Activated CD4-positive, CD25-positive, alpha-beta regulatory T cell treated with anti-CD3 and anti-CD28 coated beads, Interleukin-2, amount 50 U/mL, for 24 hours (primary cell): ENCODE results near the gene HMGCL.
"Not testable (repeated sequence)": the region's sequence is repeated elsewhere in the genome, so short reads cannot be mapped to it uniquely, and the experiment has no call there.

Source experiments
- ATAC-seq, 2 donors: fragments of 150-1000 bp; cut with Tn5 transposase; one replicate each; pipeline ENCODE4 v1.10.0; 2021; ENCODE audit warnings: mild to moderate bottlenecking in 1 of 2, moderate library complexity in 1 of 2

Gene HMGCL

DNA sequence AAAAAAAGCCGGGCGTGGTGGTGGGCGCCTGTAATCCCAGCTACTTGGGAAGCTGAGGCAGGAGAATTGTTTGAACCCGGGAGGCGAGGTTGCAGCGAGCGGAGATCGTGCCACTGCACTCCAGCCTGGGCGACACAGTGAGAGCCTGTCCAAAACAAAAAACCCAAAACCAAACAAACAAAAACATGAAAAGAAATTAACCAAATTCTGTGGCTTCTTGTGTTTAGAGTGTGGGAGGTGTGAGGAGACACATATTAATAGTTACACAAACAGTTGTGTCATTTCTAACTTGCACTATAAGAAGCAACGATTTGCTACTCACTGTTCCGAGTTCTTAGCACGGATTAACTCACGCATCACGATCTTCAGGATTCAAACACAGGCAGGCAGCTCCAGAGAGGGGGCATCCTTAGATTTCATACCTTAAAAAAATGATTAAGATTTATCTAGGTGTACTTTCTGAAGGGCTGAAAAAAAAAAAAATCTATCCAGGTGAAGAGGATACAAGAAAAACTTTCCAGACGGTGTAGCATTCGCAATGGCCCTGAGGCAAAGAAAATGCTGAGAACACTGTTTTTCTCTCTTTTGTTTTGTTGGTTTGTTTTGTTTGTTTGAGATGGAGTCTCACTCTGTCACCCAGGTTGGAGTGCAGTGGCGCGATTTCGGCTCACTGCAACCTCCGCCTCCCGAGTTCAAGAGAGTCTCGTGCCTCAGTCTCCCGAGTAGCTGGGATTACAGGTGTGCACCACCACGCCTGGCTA lies 713 bp upstream of the HMGCL start:
- ATAC-seq, result peak; percentile 73 to 83

DNA sequence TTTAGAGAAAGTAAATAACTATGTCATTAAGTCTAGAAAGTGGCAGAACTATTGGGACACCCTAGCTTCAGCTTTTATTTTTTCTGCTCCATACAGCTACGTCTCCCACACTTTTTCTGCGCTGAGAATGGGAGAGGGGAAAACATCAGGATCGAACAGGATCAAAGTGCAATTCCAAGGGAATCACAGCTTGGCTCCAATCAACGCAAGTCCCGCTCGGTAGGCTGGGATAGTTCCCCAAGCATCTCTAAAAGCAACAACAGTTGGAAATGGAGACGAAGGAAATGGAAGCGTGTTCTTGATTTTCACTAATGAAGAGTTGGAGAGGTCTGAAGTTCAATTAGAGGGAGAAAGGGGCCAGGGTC lies 536 bp downstream of the HMGCL start:
- ATAC-seq, result no peak

DNA sequence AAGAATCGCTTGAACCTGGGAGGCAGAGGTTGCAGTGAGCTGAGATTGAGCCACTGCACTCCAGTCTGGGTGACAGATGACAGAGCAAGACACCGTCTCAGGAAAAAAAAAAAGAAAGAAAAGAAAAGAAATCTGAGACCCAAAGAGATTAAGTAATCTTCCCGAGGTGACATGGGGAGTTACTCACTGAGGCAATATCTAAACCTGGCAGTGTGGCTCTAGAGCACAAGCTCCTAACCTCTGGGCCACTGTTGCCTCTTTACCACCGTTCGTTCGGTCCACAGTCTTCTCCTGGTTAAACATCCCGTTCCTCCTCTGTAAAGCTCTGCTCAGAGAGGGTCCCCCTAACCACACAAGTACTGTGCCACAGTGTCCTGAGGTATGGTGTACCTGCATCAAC lies 1.5 kb downstream of the HMGCL start:
- no peak for ATAC-seq

DNA sequence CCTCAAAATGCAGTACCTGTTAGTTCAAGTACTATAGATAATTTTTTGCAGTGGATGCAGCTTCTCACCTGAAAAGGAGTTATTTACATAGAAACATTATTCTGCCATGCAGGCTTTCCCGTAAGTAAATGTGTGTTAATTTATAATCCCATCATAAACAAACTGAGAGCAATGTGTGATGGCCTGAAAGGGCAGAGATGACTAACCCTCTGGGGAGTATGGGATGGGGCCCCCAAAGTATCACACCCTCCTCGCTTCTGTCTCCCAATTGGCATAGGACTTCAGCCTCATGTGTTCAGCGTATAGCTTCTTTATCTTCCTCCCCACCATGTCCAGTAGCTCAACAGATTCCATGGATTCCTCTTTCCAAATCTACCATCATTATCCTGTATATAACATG lies 7.6 kb downstream of the HMGCL start:
- no peak for ATAC-seq

DNA sequence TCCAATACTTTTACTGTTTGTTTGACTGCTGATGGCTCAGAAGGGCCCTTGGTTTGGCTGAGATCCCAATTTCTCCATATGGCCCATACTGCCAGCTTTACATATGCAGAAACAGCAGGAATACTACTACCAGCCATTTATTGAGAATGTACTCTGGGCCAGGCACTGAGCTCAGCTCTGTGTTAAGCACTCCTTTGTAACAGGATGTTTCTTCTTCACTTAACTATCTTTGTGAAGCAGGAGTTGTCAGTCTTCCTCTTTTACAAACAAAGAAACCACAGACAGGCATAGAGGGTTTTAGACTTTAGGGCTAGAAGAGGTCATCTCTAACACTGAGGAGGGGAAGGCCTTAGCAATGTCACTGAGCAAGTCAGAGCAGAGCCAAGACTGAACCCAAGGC lies 8.3 kb downstream of the HMGCL start:
- no peak for ATAC-seq

DNA sequence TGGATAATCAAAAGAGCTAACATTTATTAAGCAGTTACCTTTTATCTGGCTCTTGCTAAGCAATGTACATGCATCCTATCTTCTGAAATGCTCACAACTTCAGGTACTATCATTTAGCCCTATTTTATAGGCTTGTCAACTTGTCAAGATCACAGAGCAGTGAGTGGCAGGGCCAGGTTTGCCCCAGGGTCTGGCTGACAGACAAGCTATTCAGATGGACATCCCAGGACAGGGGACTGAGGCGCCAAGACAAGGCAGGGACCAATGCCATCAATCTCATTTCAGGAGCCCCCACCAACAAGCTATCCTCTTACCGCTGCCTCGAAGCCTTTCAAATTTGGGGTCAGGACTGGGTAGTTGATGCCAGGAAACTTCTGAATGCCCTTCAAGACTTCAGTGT lies 8.9 kb downstream of the HMGCL start:
- ATAC-seq, result no peak

DNA sequence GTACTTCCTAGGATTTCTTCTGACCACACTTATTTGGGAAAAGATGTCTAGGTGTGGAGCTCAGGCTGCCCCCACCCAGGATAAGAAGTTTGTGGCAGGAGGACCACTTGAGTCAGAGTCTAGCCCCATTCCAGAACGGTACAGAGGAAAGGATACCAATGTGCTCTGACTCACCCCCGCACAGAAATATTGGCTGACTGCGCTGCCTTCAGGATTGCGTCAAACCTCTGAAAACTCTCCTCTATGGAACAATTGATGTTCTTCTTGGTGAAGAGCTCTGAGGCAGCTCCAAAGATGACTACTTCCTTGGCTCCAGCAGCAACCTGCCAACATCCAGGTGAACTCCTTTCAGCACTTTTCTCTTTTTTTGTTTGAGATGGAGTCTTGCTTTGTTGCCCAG lies 11.2 kb downstream of the HMGCL start:
- ATAC-seq, result no peak

DNA sequence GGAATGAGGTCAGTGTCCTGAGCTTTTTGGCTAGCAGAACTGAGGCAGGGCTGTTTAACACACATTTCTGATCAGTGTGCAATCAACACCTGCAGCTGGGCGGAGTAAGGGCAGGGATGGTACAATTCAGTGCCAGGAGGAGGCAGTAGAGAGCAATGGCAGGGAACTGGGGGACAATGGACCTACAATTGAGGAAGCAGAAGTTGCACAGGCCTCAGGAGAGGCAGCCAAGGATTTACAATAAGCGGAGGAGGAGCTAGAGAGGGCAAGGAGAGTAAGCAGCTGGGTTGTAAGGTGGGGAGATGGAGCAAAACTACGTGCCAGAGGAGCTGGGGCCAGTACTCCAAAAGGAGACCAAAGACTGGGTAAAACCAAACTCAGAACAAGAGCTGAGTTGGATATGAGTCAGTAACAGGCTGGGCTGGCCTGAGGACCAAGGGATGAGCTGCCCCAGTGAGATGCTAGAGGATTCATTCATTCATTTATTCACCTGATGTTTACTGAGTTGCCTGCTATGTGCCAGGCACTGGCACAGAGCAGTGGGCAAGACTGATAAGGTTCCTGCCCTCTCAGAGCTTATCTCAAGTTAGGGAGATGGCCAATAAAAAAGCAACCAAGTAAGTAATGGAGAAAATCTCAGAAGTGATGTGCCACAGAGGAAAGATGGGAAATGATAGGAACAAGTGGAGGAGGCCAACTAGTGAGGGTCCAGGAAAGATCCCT lies 14.2 kb downstream of the HMGCL start:
- ATAC-seq, result peak; percentile 51 to 61

DNA sequence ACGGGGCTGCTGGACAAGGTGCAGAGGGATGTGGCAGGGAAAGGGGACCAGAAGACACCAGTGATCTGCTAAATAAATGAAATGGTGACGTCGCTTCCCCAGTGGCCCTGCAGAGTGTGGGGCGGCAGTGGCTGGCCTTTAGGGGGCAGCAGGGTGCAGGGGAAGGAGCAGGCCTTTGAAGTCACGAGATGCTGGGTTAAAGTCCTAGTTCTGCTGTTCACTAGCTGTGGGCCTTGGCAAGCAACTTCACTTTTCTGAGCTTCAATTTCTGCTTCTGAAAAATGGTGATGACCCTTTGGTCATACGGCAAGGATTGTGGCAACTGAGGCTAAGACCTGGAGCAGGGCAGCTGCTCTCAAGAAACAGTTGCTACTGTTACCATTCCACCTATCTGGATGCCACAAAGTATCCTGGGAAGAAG lies 15.5 kb downstream of the HMGCL start:
- ATAC-seq, result peak; percentile 93 to 95

DNA sequence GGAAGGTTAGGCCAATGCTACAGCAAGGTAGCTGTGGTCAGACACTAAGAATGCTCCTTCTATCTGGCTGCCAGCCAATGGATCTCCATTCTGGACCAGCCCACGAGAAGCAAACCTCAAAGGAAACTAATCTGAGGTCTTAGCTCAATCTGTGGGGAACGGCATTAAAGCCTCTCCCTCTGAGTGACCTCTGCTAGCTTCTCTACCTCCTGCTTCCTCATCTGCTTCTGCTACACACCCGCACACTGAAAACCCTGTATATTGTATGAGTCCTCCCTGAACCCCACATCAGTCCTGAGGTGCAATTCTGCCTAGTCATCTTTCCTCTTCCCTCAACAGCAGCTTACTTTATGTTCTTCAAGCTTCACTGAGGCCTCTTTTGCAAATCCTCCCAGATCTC lies 17.8 kb downstream of the HMGCL start:
- no peak for ATAC-seq

DNA sequence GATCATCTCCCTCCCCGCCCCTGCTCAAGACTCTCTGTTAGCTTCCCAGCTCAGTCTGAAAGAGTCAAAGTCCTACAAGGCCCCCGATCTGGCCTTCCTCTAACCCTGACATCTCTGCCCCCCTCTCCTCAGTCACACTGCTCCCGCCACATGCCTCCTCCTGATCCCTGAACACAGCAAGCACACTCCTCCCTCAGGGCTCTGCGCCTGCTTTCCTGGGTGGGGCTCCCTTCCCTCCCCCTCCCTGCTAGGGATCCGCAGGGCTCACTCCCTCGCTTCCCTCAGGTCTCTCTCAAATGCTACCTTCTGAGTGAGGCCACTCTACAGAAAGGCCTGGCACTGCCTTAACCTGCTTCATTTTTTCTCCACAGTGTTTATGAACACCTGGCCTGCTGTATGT lies 18.9 kb downstream of the HMGCL start:
- ATAC-seq, result no peak

DNA sequence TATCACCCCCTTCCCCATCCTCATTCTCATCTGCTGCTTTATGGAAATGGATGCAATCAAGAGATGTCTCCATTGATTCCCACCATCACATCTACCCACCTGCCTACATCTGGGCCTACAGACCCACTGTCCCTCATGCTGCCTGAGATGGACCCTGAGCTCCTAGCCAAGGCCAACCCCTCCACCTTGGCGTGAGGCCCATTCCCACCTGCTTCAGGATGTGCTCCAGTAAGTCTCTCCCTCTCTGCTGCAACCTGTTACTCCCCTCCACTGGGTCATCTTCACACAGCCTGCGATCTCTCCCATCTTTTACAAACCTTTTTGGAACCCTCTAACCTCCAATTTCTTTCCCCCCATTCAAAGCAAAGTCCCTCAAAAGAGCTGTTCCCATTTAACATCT lies 20.2 kb downstream of the HMGCL start:
- no peak for ATAC-seq

DNA sequence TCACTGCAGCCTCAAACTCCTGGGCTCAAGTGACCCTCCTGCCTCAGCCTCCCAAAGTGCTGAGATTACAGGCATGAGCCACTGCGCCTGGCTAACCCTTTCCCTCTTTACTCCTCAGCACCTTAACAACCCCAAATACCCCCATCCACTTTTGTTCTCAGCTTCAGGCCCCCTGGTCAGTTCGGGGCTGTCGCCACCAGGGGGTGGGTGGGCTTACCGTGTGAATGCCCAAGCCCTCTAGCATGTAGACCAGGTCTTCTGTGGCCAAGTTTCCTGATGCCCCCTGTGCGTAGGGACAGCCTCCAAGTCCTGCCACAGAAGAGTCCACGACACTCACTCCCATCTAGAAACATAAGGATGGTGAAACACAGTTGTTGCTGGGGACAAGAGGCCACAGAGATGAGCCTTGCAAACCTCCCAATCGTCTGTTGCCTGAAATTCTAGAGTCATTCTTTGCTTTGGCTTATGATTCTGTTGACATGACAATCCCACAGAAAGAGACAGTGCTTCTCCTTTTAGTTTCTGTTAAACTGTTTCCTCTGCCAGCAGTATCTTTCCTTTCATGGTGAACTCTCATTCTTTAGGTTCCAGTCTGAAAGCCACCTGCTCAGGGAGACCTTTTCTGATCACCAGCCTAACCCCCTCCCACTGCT lies 20.9 kb downstream of the HMGCL start:
- ATAC-seq, result no peak

DNA sequence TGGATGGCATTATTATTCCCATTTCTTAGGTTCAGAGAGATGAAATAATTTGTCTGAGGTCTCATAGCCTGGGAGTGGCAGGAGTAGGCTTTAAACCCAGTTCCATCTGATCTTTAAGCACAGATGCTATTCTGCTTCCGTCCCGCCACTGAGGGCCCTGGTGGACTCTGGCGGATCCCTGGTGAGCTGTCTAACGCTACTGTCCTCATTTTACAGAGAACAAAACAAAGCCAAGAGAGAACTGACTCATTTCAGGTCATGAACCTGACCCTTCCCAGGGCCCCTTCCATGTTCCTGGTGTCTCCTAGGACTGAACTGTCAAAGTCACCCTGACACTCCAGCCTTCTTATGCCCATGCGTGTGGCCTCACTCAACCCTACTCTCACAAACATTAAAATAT lies 21.6 kb downstream of the HMGCL start:
- ATAC-seq, result no peak

DNA sequence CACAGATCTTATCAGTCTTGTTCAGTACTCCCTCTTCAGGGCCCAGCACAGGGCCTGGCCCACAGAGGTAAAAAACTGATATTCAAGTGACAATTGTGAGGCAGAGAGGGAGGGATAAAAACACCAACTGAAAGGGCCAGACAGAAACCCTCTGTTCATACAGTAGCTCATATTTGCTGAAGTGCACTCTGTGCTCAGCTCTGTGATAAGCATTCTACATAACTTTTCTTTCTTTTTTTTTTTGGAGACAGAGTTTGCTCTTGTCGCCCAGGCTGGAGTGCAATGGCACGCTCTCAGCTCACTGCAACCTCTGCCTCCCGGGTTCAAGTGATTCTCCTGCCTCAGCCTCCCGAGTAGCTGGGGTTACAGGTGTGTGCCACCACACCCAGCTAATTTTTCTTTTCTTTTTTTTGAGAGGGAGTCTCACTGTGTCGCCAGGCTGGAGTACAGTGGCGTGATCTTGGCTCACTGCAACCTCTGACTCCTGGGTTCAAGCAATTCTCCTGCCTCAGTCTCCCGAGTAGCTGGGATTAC lies 22.4 kb downstream of the HMGCL start:
- not testable (repeated sequence) for ATAC-seq

DNA sequence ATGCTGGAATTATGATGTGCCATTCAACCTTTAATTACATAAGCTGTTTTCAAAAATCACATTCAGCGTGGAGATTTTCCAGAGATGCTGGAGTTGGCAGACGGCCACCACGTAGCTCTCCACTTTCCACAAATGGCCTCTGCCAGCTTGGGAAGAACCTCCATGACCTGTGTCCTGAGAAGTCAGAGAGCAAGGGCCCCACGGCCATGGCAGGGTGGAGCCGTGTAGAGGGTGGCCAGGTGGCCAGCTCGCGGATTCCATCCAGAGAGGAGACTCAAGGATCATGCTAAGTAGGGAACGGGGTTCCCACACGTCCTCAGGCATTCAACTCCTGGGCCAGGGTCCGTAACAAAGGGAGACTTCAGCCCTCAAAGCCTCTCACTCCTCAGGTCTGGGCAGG lies 23.4 kb downstream of the HMGCL start:
- no peak for ATAC-seq

DNA sequence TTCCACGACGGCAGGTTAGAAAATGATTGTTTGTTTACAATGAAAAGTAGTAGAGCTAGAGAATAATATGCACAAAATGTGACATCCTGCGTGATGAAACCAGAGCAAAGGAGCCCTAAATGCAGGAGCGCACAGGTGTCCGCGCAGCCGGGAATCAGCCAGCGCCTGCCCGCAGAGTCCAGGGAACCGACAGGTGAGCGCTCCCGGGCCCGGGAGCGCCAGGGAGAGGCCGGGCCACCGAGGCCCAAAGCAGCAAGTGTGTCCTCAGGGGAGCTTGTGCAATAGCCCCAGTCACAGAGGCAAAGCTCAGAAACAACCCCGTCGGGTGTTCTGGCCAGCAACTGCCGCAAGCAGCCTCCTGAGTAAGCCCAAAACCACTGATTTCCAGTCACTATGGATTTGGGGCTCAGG lies 23.9 kb downstream of the HMGCL start:
- ATAC-seq, result no peak

DNA sequence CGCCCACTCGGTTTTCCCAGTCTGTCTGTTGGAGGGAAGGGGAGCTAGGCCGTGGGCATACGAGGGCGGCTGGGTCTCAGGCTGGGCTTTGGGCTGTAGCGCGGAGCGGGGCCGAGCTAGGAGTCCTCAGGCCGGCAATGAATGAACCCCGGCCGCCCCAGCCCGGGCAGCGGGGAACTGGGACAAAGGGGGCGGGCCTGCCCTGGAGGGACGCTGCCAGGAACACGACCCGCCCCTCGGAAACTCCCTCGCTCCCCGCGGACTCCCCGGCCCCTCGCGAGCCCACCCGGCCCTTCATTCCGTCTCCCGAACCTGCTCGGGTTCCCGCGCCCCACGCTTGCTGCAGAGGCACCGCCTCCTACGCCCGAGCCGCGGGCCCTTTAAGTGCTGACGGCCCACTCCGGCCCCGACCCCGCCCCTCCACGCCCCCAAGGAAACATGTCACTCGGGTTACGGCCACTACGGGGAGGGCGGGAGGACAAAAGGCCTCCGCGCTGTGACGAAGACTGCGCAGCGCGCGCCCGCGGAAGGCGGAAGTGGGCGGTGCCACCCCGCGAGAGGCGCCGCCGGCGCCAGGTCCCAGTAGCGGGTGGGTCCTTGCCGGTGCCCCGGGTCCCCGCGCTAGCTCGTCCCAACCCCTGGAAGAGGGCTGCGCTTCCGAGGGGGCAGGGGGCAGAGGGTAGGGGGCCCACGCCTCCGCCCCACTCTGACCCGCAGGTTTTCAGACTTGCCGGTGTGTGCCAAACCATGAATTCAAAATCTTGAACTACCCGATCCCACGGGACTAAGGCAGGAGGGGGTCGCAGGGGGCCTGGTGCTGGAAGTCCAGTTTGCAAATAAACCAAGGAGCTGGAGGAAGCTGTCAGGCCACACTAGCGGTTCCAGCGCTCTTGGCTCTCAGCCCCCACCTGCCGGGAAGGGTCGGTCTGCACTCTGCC lies 24.6 kb downstream of the HMGCL start, which contains the start of gene GALE:
Gene GALE (minus strand): TSS at position 355 of the 938 bp plus-strand sequence. CDS start 1,747 bp downstream, outside the sequence.
- peak; percentile 92 for ATAC-seq

DNA sequence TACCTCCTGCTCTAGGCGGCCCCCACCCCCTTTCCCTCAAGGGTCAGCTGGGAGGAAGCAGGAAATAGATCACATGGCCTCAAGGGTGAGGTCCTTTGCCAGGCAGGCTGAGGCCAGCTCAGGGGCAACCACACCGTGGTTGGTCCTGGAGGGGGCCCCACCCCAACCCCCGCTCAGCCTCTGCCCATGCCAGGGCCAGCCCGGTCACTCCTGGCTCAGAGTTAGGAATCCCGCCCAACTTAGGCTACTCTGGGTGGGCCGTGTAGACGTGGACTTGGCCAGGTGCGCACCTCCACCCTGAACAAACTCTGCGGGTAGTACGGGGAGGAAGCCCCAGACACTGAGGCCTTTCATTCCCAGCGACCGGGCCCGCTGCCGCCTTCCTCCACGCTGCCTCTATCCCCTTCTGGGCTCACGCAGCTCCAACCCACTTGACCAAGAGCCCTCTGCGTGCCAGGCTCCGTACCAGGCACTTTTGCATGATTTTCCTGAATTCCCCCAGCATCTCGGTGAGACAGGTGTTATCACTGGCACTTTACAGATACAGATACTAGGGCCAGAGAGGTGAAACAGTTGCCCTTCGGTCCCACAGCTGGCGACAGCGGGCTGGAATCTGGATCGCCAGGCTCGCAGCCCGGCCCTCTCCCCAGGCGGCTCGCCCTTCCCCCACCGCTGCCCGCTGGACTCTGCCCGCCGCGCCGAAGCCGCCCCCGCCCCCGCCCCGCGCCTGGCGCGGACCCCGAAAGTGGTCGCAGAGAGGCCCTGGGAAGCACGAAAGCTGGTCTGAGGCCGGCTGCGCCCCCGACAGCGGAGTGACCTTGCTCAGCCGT lies 25.4 kb downstream of the HMGCL start:
- ATAC-seq, result no peak

DNA sequence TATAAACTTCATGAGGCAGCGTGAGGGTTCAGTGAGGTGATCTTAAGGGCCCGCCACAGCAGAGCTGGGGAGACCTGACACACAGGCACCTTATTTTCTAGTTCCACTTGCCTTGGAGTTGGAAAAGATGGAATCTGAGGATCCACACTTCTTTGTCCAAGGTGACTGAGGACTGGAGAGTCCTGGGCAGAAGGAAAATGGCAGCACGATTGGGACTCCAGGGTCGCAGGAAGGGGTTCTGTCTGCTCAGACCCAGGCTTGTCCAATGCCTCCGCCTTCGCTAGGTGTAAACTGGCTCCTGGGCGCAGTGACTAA lies 26.0 kb downstream of the HMGCL start:
- no peak for ATAC-seq

DNA sequence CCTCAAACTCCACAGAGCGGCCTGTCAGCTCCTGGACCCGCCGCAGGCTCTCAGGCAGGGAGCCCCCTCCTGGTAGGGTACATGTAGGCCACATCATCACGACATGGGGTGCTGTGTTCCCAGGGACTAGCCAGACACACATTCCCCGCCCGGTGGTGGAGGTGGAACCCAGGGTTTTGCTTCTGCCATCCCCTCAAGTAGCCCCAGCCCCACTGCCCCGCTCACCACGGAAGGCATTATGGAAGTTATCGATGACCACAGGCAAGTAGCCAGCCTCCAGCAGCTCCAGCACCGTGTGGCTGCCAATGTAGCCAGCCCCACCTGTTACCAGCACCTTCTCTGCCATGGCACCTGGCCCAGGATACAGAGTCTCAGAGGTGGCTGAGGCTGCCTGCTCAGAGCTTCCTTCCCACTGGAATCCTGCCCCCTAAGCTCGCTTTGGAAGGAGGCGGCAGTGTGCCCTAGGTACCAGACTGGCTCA lies 26.5 kb downstream of the HMGCL start:
- no peak for ATAC-seq
